C4-2B (cell line): Measurements from ENCODE around the gene TMED7.

ENCODE experiments used
- CTCF ChIP-seq: fragments of 450-650 bp; conservative IDR thresholded peaks from 2 replicates; pipeline ENCODE4 v1.5.1; 2017; ENCODE audit warnings: mild to moderate bottlenecking
- ZFX ChIP-seq: fragments of 450-650 bp; IDR thresholded peaks from 2 replicates; pipeline ENCODE4 v1.6.1; 2017

- no peak for TF ChIP-seq CTCF
- no peak for TF ChIP-seq ZFX
Observed at GRCh38 chr5:115602591-115603125, 23.2 kb downstream of the TMED7 start.
